WTC11 (cell line): ENCODE measurements around the gene DNM1L. TPM values are rescaled to one million over a fixed set of nuclear protein-coding genes. Genes with fewer than 3 reads are reported as not detected.

Source experiments
- ATAC-seq: fragments of 200-7000 bp; cut with Tn5 transposase; 2 replicates; pipeline ENCODE4 v1.10.0; 2021; ENCODE audit warnings: mild to moderate bottlenecking, moderate library complexity
- CTCF ChIA-PET: fragments of 300-600 bp; sonication (Branson Sonifier 250); formaldehyde crosslinking; loops from one replicate; lab custom pipeline; 2021; ENCODE audit warnings: antibody characterized with exemption; lab: Charles Lee
- POLR2A ChIA-PET: fragments of 350-600 bp; sonication (Branson Sonifier 250); formaldehyde crosslinking; loops from one replicate; lab custom pipeline; 2021; ENCODE audit warnings: antibody characterized with exemption; lab: Charles Lee
- DNase-seq: peaks from one replicate; pipeline ENCODE4 v3.0.0; 2021; ENCODE audit warnings: low spot score
- H3K27ac Mint-ChIP-seq: 2 replicates; pipeline ENCODE4 v1.8.0; 2021; ENCODE audit warnings: mixed read lengths
- H3K27me3 Mint-ChIP-seq: 2 replicates; pipeline ENCODE4 v1.8.0; 2021; ENCODE audit warnings: low read depth, mild to moderate bottlenecking, moderate library complexity, mixed read lengths
- H3K36me3 Mint-ChIP-seq: 2 replicates; pipeline ENCODE4 v1.8.0; 2021; ENCODE audit warnings: mixed read lengths
- H3K4me1 Mint-ChIP-seq: 2 replicates; pipeline ENCODE4 v1.8.0; 2022; ENCODE audit warnings: mixed read lengths
- H3K4me3 Mint-ChIP-seq: 2 replicates; pipeline ENCODE4 v1.8.0; 2021; ENCODE audit warnings: mild to moderate bottlenecking, moderate library complexity, mixed read lengths
- H3K9me3 Mint-ChIP-seq: 2 replicates; pipeline ENCODE4 v1.8.0; 2021; ENCODE audit warnings: mixed read lengths
- ESRRA ChIP-seq: sonication (generic); formaldehyde crosslinking; IDR thresholded peaks from 2 replicates; pipeline ENCODE4 v1.8.1; 2022; ENCODE audit warnings: mild to moderate bottlenecking, missing genetic modification reagents, borderline replicate concordance
- ETV6 ChIP-seq: sonication (generic); formaldehyde crosslinking; IDR thresholded peaks from 2 replicates; pipeline ENCODE4 v1.8.1; 2022; ENCODE audit warnings: mild to moderate bottlenecking, missing genetic modification reagents
- FOXK1 ChIP-seq: sonication (generic); formaldehyde crosslinking; IDR thresholded peaks from 2 replicates; pipeline ENCODE4 v1.8.0; 2022; ENCODE audit warnings: mild to moderate bottlenecking, moderate library complexity, missing genetic modification reagents
- FOXP1 ChIP-seq: sonication (generic); formaldehyde crosslinking; IDR thresholded peaks from 2 replicates; pipeline ENCODE4 v1.8.0; 2022; ENCODE audit warnings: missing genetic modification reagents, mild to moderate bottlenecking, moderate library complexity, borderline replicate concordance
- GABPB1 ChIP-seq: sonication (generic); formaldehyde crosslinking; IDR thresholded peaks from 2 replicates; pipeline ENCODE4 v1.8.1; 2023; ENCODE audit warnings: mild to moderate bottlenecking, missing genetic modification reagents
- KAT7 ChIP-seq: sonication (generic); formaldehyde crosslinking; IDR thresholded peaks from 2 replicates; pipeline ENCODE4 v1.8.1; 2023; ENCODE audit warnings: missing genetic modification reagents, mild to moderate bottlenecking, borderline replicate concordance
- NFATC4 ChIP-seq: fragments of 250-450 bp; sonication (Bioruptor Pico); IDR thresholded peaks from 2 replicates; pipeline ENCODE4 v1.9.0; 2021; ENCODE audit warnings: mild to moderate bottlenecking
- NFE2L1 ChIP-seq: sonication (generic); formaldehyde crosslinking; IDR thresholded peaks from 2 replicates; pipeline ENCODE4 v1.8.1; 2023; ENCODE audit warnings: missing genetic modification reagents
- NFYB ChIP-seq: sonication (generic); formaldehyde crosslinking; conservative IDR thresholded peaks from 2 replicates; pipeline ENCODE4 v1.8.0; 2022; ENCODE audit warnings: low read depth, missing genetic modification reagents
- SMAD3 ChIP-seq: sonication (generic); formaldehyde crosslinking; IDR thresholded peaks from 2 replicates; pipeline ENCODE4 v1.8.0; 2022; ENCODE audit warnings: missing genetic modification reagents, mild to moderate bottlenecking, borderline replicate concordance
- SP1 ChIP-seq: sonication (generic); formaldehyde crosslinking; conservative IDR thresholded peaks from 2 replicates; pipeline ENCODE4 v1.8.1; 2022; ENCODE audit warnings: missing genetic modification reagents
- ZNF138 ChIP-seq: sonication (generic); formaldehyde crosslinking; conservative IDR thresholded peaks from 2 replicates; pipeline ENCODE4 v1.8.1; 2022; ENCODE audit warnings: mild to moderate bottlenecking, moderate library complexity, missing genetic modification reagents
- ZNF219 ChIP-seq: sonication (generic); formaldehyde crosslinking; IDR thresholded peaks from 2 replicates; pipeline ENCODE4 v1.8.0; 2023; ENCODE audit warnings: missing genetic modification reagents, mild to moderate bottlenecking, borderline replicate concordance
- ZNF232 ChIP-seq: sonication (generic); formaldehyde crosslinking; IDR thresholded peaks from 2 replicates; pipeline ENCODE4 v1.8.0; 2022; ENCODE audit warnings: mild to moderate bottlenecking, missing genetic modification reagents
- ZNF263 ChIP-seq: sonication (generic); formaldehyde crosslinking; IDR thresholded peaks from 2 replicates; pipeline ENCODE4 v1.8.1; 2022; ENCODE audit warnings: low read depth, mild to moderate bottlenecking, moderate library complexity, missing genetic modification reagents
- total RNA-seq: library from RNA; stranded (reverse); gene quantifications from 3 replicates; pipeline ENCODE4 v1.2.3, GENCODE V29; 2021
- TF ChIP-seq, protein P1 (sequence below): fragments of 250-450 bp; sonication (Bioruptor Pico); IDR thresholded peaks from 2 replicates; pipeline ENCODE4 v1.8.0; 2021; ENCODE audit warnings: mild to moderate bottlenecking
- TF ChIP-seq, protein P2 (sequence below): fragments of 250-450 bp; sonication (Bioruptor Pico); IDR thresholded peaks from 2 replicates; pipeline ENCODE4 v1.9.0; 2021; ENCODE audit warnings: mild to moderate bottlenecking, borderline replicate concordance
- TF ChIP-seq, protein P3 (sequence below): sonication (generic); formaldehyde crosslinking; IDR thresholded peaks from 2 replicates; pipeline ENCODE4 v1.8.0; 2023; ENCODE audit warnings: missing genetic modification reagents
- TF ChIP-seq, protein P4 (sequence below): fragments of 250-450 bp; sonication (Bioruptor Pico); IDR thresholded peaks from 2 replicates; pipeline ENCODE4 v2.1.2; 2022; ENCODE audit warnings: mild to moderate bottlenecking, moderate library complexity
- TF ChIP-seq, protein P5 (sequence below): sonication (generic); formaldehyde crosslinking; IDR thresholded peaks from 2 replicates; pipeline ENCODE4 v1.8.1; 2023; ENCODE audit warnings: mild to moderate bottlenecking, missing genetic modification reagents, moderate library complexity

The DNM1L gene
- total RNA-seq, 1 experiment from 2014 or later: 74.3 TPM

DNA sequence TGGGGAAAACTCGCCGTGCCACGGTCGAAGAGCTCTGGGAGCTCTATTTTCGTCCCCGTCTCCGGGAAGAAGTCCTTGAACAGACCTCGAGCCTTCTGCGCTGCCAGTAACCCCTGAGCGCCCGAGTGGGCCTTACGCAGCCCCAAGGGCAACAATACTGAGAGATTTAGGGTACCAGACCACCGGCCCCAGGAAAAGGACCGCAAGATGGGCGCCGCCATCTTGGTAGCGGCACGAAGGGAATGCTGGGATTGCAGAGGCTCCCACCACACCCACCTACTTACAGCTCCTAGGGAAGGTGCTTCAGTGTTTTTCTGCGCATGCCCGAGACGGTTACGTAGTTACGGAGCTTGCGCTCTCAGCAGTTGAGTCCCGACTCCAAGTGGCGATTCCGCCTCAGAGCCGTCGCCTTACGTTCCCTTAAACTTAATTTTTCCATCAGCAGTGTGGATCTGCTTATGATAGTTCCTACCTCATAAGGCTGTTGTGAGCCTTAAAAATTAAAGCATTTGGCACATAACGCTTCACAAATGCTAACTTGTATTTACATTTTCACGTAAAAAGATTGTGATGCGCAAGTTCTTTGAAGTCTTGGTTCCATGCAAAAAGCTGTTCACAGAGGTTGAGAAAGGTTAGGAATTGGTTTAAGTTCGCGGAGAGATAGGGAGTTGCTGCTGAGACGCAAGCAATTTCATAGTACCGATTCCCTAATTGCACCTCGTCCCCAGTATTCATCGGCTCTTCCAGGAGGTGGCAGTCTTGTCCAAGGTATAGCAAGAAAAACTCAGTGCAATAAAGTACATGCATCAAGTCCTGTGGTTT, 76.8 kb downstream of the DNM1L start, which contains the start of gene YARS2 (continued):
- TF ChIP-seq NFYB (CRISPR knock-in tag): no peak
- TF ChIP-seq, protein P1, sequence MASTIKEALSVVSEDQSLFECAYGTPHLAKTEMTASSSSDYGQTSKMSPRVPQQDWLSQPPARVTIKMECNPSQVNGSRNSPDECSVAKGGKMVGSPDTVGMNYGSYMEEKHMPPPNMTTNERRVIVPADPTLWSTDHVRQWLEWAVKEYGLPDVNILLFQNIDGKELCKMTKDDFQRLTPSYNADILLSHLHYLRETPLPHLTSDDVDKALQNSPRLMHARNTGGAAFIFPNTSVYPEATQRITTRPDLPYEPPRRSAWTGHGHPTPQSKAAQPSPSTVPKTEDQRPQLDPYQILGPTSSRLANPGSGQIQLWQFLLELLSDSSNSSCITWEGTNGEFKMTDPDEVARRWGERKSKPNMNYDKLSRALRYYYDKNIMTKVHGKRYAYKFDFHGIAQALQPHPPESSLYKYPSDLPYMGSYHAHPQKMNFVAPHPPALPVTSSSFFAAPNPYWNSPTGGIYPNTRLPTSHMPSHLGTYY (CRISPR knock-in tag): no peak
- peak; percentile 60 for TF ChIP-seq SP1
- 0 out of 2 replicates have a peak, but pooled peaks have one; percentile 17 for TF ChIP-seq ZNF232 (CRISPR knock-in tag)
- TF ChIP-seq, protein P2, sequence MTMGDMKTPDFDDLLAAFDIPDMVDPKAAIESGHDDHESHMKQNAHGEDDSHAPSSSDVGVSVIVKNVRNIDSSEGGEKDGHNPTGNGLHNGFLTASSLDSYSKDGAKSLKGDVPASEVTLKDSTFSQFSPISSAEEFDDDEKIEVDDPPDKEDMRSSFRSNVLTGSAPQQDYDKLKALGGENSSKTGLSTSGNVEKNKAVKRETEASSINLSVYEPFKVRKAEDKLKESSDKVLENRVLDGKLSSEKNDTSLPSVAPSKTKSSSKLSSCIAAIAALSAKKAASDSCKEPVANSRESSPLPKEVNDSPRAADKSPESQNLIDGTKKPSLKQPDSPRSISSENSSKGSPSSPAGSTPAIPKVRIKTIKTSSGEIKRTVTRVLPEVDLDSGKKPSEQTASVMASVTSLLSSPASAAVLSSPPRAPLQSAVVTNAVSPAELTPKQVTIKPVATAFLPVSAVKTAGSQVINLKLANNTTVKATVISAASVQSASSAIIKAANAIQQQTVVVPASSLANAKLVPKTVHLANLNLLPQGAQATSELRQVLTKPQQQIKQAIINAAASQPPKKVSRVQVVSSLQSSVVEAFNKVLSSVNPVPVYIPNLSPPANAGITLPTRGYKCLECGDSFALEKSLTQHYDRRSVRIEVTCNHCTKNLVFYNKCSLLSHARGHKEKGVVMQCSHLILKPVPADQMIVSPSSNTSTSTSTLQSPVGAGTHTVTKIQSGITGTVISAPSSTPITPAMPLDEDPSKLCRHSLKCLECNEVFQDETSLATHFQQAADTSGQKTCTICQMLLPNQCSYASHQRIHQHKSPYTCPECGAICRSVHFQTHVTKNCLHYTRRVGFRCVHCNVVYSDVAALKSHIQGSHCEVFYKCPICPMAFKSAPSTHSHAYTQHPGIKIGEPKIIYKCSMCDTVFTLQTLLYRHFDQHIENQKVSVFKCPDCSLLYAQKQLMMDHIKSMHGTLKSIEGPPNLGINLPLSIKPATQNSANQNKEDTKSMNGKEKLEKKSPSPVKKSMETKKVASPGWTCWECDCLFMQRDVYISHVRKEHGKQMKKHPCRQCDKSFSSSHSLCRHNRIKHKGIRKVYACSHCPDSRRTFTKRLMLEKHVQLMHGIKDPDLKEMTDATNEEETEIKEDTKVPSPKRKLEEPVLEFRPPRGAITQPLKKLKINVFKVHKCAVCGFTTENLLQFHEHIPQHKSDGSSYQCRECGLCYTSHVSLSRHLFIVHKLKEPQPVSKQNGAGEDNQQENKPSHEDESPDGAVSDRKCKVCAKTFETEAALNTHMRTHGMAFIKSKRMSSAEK (CRISPR knock-in tag): 0 out of 2 replicates have a peak, but pooled peaks have one; percentile 9
- no peak for TF ChIP-seq ZNF263 (CRISPR knock-in tag)
- TF ChIP-seq ETV6 (CRISPR knock-in tag): peak; percentile 7; the same call in 1 of the 2 replicates
- peak; percentile 57 for TF ChIP-seq FOXK1 (CRISPR knock-in tag)
- no peak for TF ChIP-seq NFATC4 (CRISPR knock-in tag)
- TF ChIP-seq NFE2L1: 0 out of 2 replicates have a peak, but pooled peaks have one; percentile 45
- 0 out of 2 replicates have a peak, but pooled peaks have one; percentile 29 for TF ChIP-seq KAT7
- TF ChIP-seq, protein P3, sequence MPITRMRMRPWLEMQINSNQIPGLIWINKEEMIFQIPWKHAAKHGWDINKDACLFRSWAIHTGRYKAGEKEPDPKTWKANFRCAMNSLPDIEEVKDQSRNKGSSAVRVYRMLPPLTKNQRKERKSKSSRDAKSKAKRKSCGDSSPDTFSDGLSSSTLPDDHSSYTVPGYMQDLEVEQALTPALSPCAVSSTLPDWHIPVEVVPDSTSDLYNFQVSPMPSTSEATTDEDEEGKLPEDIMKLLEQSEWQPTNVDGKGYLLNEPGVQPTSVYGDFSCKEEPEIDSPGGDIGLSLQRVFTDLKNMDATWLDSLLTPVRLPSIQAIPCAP (CRISPR knock-in tag): no peak

DNA sequence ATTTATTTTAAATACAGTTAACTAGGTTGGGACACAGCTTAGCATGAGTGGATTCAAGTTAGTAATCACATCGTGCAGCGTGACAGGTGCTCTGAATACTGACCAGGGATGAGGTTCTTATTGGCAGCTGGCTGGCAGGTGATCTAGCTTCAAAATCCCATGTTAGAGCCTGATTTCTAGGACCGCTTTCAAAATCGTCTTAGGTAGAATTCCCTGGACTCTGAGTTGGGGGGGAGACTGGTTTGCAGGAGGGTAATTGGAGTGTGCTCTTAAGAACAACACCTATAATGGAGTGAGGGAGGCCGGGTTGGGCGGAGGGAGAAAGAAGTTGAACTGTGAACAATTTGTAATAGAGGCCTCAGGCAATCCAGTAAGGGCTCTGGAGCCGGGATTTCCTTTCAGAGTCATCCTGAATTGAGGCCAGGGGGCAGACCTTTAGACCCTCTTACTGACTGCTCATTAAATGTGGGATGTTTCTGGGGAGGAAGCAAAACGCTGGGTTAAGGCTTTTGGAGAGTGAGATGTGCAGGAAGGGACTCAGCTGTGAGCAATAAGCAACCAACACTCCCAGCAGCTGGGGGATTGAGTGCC, 77.5 kb downstream of the DNM1L start:
- Mint-ChIP-seq H3K27me3 (no peaks in the 10 kb centered on the region; the same call in 1 of the 2 replicates), H3K4me1 (peaks cover 20% of the 10 kb centered on the region), H3K27ac (peak overlapping the region; percentile 47; the same call in 1 of the 2 replicates), H3K4me3 (peak overlapping the region; percentile 89), H3K36me3 (peaks cover 20% of the 10 kb centered on the region), H3K9me3 (no peaks in the 10 kb centered on the region)
- ATAC-seq: no peak
- DNase-seq: no peak
- ChIA-PET CTCF (interaction anchor here (0.6 to 4.2 kb wide), 21 partner anchors 11 to 1266 kb away, joined by 3 to 62 read pairs (median 6); partner anchors contain the start of genes ALG10 and PKP2), POLR2A (interaction anchor here (0.7 to 1.8 kb wide), 4 partner anchors 13 to 492 kb away, joined by 3 to 14 read pairs (median 4); partner anchors contain the start of gene PKP2)
- TF ChIP-seq, protein P4, sequence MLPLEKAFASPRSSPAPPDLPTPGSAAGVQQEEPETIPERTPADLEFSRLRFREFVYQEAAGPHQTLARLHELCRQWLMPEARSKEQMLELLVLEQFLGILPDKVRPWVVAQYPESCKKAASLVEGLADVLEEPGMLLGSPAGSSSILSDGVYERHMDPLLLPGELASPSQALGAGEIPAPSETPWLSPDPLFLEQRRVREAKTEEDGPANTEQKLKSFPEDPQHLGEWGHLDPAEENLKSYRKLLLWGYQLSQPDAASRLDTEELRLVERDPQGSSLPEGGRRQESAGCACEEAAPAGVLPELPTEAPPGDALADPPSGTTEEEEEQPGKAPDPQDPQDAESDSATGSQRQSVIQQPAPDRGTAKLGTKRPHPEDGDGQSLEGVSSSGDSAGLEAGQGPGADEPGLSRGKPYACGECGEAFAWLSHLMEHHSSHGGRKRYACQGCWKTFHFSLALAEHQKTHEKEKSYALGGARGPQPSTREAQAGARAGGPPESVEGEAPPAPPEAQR (CRISPR knock-in tag): no peak
- no peak for TF ChIP-seq GABPB1 (CRISPR knock-in tag)
- TF ChIP-seq ZNF219 (CRISPR knock-in tag): no peak
- TF ChIP-seq, protein P5, sequence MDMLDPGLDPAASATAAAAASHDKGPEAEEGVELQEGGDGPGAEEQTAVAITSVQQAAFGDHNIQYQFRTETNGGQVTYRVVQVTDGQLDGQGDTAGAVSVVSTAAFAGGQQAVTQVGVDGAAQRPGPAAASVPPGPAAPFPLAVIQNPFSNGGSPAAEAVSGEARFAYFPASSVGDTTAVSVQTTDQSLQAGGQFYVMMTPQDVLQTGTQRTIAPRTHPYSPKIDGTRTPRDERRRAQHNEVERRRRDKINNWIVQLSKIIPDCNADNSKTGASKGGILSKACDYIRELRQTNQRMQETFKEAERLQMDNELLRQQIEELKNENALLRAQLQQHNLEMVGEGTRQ (CRISPR knock-in tag): no peak
- no peak for TF ChIP-seq ZNF138
- TF ChIP-seq, protein P1 (CRISPR knock-in tag): no peak
- TF ChIP-seq ESRRA (CRISPR knock-in tag): no peak
- TF ChIP-seq FOXP1 (CRISPR knock-in tag): no peak
- no peak for TF ChIP-seq NFE2L1
- TF ChIP-seq NFYB (CRISPR knock-in tag): no peak
- TF ChIP-seq SMAD3 (CRISPR knock-in tag): no peak
